Cardiac septum (tissue), 1 donor: ENCODE data around the gene PRPS1L1. TPM values are rescaled to one million over a fixed set of nuclear protein-coding genes. Genes with fewer than 3 reads are reported as not detected.

Experiments used
- DNase-seq: peaks from one replicate; pipeline ENCODE4 v3.0.0-alpha.2; 2020; ENCODE audit warnings: low spot score
- intact Hi-C: fragments of 100-400 bp; cut with DNase I; formaldehyde crosslinking; loops from one replicate; pipeline ENCODE4 v1.14.0; 2022
- total RNA-seq: library from RNA; stranded (reverse); fragmentation: NEBNext Ultra II Directional; extraction: Animal tissue kit (Norgen Biotek cat#: 25700); gene quantifications from one replicate; pipeline ENCODE4 v1.2.1, GENCODE V29; 2021
- donor health status: DM: no; HTN: no; CAD: no.

The PRPS1L1 gene
- total RNA-seq, 1 donor from 2014 or later: not detected

DNA sequence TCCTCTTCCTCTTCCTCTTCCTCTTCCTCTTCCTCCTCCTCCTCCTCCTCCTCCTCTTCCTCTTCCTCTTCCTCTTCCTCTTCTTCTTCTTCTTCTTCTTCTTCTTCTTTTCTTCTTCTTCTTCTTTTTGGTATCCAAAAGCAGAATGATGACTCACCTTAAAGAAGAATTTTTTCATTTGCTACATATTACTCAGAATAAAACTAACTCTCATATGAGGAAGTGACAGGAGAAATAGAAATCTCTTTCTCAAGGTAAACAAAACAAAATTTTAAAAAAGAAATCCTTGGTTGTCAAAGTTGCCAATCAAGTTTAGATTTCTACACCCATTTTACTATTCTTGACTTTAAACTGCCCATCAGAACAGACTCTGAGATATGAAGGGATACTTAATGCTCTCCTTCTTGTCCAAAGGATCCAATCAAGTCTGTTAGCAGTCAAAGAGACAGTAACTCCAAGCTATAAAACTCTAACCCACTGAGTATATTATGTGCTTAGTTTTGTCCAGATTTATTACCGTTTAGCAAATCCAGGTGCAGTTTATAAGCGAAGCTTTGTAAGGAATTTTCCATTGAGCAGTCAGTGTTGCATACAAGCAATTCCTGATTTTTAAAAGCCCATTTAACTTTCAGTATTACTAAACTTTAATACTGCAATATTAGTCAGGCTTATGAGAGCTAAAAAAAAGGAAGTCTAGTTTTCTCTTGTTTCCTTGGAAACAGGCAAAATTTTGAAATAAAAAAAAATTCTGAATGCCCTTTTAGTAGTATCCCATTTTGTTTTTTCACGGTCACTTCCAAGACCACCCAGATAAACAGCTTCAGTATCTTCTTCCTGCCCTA, 44.2 kb downstream of the PRPS1L1 start:
- no peak for DNase-seq
- intact Hi-C loops: no loop called here

DNA sequence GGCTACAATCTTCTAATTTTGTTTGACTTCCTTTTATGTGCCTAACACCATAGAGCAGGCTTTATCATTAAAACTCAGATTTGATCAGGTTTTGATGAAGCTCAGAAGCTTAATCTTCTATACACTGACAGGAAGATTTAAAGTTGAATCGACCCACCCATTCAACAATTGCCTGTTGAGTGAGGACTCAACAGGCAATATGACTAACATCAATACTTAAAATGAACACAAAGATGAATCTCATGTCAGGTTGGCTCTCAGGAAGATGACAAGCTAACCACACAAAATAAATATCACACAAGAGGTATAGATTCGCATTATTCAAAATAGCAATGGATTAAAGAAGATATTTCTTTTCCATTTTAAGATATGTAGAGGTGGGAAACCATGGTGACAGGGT, 50.7 kb downstream of the PRPS1L1 start:
- intact Hi-C loops: loop anchor here (10.0 kb wide), 1 partner anchor 368 kb away; no protein-coding TSS in a partner anchor
- no peak for DNase-seq

Other genes with a start within 250 kb of the PRPS1L1 start
- gene SNX13, start 87.4 kb downstream of the PRPS1L1 start, total RNA-seq: 48.8 TPM